Posterior cingulate gyrus (tissue), 11 donors: ENCODE results near the gene PIM1.

Experiments used
- DNase-seq, 10 donors: peaks; one replicate each; pipeline versions ENCODE4 v3.0.0 to v3.0.0-alpha.2; 2020 to 2021; ENCODE audit warnings: mixed read lengths in 3 of 10
- intact Hi-C: fragments of 100-400 bp; cut with DNase I; formaldehyde crosslinking; loops from one replicate; pipeline ENCODE4 v1.15.1; 2023

Gene PIM1

DNA sequence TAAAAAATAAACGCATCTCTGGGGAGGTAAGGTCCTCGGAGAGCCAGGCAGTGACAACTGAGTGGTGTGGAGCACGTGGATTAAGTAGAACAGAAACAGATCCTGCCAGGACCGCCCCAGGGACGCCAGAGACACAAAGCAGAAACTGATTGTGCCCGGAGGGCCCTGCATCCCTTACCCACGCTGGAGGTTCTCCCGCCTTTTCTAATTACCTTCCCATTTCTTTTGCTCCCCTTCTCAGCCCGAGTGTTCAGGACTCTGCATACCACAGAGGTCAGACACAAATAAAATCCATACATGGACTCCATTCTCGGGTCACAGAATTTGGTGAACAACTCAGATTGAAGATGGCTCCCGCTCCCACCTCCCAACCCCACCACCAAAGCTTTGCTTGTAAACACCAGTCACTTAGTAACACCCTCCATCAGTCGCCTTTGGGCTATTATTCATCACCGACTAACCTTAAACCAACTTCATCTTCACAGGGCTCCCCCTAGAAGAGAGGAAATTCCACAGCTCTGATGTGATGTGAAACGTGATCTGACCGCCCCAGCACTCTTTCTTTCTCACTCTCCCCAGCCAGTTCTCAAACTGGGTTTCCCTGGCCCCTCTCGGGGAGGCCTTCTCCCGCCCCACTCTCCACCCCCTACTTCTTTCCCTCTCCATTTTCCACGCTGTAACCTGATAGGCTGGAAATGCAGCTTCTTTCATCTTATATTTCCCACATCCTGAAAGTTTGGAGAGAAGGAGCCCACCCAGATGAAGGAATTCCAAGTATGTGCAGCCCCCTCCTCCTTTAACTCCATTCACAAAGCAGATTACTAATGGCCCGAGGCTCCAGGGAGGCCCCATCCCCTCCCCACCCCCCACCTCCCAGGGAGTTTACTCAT is 32.5 kb upstream of the PIM1 start:
- DNase-seq, result no peak
- intact Hi-C loops, result no loop called here

DNA sequence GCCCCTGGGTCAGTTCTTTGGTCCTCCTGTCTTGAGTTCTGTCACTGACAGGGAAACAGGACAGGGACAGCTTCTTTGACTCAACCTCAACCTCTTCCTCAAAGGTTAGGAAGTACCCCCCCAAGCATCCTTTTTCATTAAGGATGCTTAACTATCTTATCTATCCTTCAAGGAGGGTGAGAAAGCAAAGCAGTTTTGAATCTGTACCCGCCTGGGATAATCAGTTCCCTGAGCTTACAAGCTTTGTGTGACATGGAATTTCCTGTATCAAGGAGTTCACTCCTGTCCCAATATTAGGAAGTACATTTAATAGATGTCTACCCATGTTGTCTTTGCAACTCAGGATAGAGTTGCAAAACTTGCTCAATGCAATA is 31.1 kb upstream of the PIM1 start:
- intact Hi-C loops, result no loop called here
- no peak for DNase-seq

- DNase-seq, result peak in 1 of 10 donors; percentile 14
- intact Hi-C loops, result no loop called here
Measured at GRCh38 chr6:37139230-37139962, 30.6 kb upstream of the PIM1 start.

GRCh38 chr6:37140145-37140544 is 29.8 kb upstream of the PIM1 start:
- no peak for DNase-seq
- intact Hi-C loops, result no loop called here

GRCh38 chr6:37141281-37142049 is 28.5 kb upstream of the PIM1 start:
- intact Hi-C loops, result no loop called here
- DNase-seq, result no peak

DNA sequence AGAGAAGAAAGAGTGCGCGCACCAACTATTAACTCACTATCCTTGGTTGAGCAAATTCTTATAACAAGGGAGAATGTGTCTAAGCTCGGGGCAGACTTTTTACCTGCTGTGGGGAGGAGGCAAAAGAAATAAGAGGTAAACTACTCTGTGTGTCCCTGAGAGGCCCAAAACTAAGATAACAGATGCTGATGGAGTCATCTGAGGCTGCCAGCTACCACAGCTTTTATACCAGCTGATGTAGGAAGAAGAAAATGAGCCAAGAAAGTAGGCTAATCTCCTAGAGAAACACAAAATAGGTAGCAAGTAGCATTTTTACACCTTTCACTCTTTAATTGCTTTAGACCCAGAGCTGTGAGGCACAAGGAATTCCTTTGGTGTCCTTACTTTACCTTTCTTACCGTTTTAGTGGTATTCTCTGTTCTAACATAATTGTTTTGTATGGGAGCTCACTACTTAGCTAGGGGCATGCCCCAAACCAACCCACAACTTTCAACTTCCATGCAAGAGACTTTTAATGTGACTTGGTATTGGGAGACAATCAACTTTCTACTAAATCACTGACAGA is 27.8 kb upstream of the PIM1 start:
- DNase-seq, result no peak

DNA sequence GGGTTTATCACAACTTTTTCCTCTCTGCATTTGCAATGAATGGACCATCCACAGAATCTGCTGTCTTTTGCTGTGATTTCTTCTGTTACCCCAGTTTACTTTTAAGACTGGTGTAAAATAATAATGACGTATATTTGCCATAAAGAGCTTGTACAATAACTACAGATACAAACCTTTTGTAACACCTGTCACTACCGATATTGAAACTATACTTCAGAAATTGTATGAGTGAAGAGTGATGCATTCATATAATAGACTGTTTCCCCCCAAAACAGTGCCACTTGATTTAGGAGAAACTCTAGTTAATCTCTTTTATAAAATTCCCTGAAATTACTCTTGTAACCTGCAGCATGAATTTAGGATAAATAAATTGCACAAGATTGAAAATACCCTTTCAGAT is 26.4 kb upstream of the PIM1 start:
- intact Hi-C loops, result no loop called here
- DNase-seq, result no peak

More for the DNA sequence above, 27.8 kb upstream of the PIM1 start:
- intact Hi-C loops, result no loop called here

GRCh38 chr6:37145443-37145842 is 24.5 kb upstream of the PIM1 start:
- no peak for DNase-seq
- intact Hi-C loops, result no loop called here

- no peak for DNase-seq
- intact Hi-C loops, result no loop called here
Measured at GRCh38 chr6:37146735-37147157, 23.2 kb upstream of the PIM1 start.

GRCh38 chr6:37149745-37150144 is 20.2 kb upstream of the PIM1 start:
- intact Hi-C loops, result no loop called here
- no peak for DNase-seq

- DNase-seq, result no peak
- intact Hi-C loops, result no loop called here
Measured at GRCh38 chr6:37150314-37150713, 19.6 kb upstream of the PIM1 start.

DNA sequence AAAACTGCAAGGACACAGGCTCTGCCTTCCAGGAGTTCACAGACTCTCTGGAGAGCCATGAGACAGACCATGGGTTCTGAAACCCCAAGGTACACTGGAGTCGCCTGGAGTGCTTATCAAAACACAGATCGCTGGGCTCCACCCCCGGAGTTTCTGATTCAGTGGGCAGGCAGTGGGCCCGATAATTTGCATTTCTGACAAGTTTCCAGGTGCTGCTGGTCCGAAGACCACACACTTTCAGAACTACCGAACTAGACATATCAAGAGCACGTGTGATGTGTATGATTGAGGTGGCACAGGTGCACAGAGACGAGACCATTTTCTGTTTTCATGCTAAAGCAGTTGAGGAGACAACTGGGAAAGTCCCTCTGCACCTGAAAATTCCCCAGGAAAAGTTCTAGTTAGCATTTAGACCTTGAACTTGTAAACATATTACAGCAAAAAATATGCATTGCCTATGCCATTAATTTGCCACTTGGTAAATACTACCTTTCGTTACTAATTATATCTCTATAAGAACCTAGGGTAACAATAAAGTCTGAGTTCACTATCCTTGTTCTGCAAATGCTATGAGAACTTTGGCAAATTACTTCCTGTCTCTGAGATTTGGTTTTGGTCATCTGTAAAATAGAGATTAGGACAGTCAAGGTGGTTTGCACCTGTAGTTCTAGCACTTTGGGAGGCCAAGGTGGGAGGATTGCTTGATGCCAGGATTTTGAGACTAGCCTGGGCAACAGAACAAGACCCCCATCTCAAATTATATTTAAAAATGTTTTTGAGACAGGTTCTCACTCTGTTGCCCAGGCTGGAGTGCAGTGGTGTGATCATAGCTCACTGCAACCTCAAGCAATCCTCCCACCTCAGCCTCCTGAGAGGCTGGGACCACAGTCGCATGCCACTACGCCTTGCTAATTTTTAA is 14.3 kb upstream of the PIM1 start:
- intact Hi-C loops, result no loop called here
- DNase-seq, result peak in 1 of 10 donors; percentile 23

GRCh38 chr6:37158508-37158907 is 11.4 kb upstream of the PIM1 start:
- intact Hi-C loops, result no loop called here
- DNase-seq, result peak in 1 of 10 donors; percentile 24

GRCh38 chr6:37160922-37161778 is 8.8 kb upstream of the PIM1 start:
- intact Hi-C loops, result no loop called here
- peak in 1 of 10 donors; percentile 42 for DNase-seq

DNA sequence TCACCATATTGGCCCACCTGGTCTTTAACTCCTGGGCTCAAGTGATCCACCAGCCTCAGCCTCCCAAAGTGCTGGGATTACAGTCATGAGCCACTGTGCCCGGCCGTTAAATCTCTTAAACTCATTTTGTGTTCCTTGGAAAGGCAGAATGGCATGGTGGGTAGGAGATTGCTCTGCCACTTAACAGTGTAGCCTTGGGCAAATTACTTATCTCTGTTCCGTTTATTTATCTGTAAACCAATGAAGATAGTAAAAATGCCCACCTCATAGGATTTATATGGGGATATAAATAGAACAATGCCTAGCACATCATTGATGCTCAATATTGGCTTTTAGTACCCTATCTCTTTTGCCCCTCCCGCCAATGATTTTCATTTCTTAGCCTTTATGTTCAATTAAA is 7.2 kb upstream of the PIM1 start:
- intact Hi-C loops, result no loop called here
- no peak for DNase-seq

GRCh38 chr6:37168163-37168758 is 1.7 kb upstream of the PIM1 start:
- no peak for DNase-seq

DNA sequence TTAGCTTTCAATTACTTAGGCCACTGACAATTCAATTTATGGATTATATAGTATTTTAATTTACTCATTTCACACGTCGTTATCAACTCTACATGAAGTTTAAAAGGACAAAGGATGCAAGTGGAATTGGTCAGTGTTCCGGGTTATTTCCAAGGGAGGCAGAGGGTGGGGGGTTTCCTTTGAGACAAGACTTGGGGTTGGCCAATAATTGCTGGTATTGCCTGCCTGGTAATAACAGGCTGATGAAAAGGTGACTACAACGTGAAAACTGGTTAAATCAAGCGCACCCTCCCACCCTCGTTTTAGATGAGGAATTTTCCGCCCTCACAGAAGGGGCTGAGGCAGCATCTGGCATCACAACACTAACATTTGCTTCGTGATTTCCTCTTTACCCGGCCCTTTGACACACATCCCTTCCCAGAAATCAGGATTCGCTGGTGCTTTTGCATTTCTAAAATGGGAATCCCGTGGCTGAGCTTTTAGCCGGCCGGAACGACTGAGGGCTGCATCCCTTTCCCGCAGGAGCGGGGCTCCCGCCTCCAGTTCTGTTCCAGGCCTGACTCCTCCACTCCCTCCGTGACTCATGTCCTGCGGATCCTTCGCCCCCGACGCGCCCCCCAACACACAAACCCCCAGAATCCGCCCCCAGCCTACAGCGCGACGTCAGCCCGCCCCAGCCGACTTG is 999 bp upstream of the PIM1 start:
- peak in 8 of 10 donors; percentile 27 to 90 (median 42) for DNase-seq
- intact Hi-C loops, result loop anchor here (1.0 kb wide), 1 partner anchor 66 kb away; no protein-coding TSS in a partner anchor

More at GRCh38 chr6:37168163-37168758, 1.7 kb upstream of the PIM1 start:
- intact Hi-C loops, result loop anchor here (1.0 kb wide), 1 partner anchor 65 kb away; no protein-coding TSS in a partner anchor
